Keratinocyte (primary cell): ENCODE data around the gene CALML6. TPM values are rescaled to one million over a fixed set of nuclear protein-coding genes. Genes with fewer than 3 reads are reported as not detected.

Source experiments
- DNase-seq: peaks from one replicate; pipeline ENCODE4 v3.0.0-alpha.2; 2011; ENCODE audit warnings: low read depth, missing footprints, low spot score
- FAIRE-seq: peaks from 2 replicates; lab custom pipeline; 2011; peaks lifted over from hg19 to GRCh38; lab: Jason Lieb, UNC
- H2AFZ ChIP-seq: 2 replicates; pipeline ENCODE4 v1.6.0; 2012; ENCODE audit warnings: low read length, control low read depth, inconsistent platforms; ENCODE audit not compliant: control insufficient read depth
- H3K27ac ChIP-seq: 2 replicates; pipeline ENCODE4 v1.5.1; 2011; ENCODE audit warnings: low read length; ENCODE audit not compliant: control insufficient read depth, insufficient read depth
- H3K27me3 ChIP-seq: 3 replicates; pipeline ENCODE4 v1.6.0; 2011; ENCODE audit warnings: low read length; ENCODE audit not compliant: control insufficient read depth, insufficient read depth; ENCODE audit errors: extremely low read depth
- H3K36me3 ChIP-seq, 2 experiments: 2 replicates in 1 of 2; 3 replicates in 1 of 2; pipeline ENCODE4 v1.5.1; 2011; ENCODE audit warnings: low read length in 2 of 2, mild to moderate bottlenecking in 1 of 2; ENCODE audit not compliant: control insufficient read depth in 2 of 2, insufficient read depth in 2 of 2; ENCODE audit errors: extremely low read depth in 1 of 2
- H3K4me1 ChIP-seq: 3 replicates; pipeline ENCODE4 v1.5.1; 2011; ENCODE audit warnings: low read length; ENCODE audit not compliant: control insufficient read depth, insufficient read depth; ENCODE audit errors: extremely low read depth
- H3K4me2 ChIP-seq: 3 replicates; pipeline ENCODE4 v1.6.0; 2011; ENCODE audit warnings: low read depth, low read length; ENCODE audit not compliant: control insufficient read depth, insufficient read depth; ENCODE audit errors: extremely low read depth
- H3K4me3 ChIP-seq, 3 experiments: fragments of 200-600 bp in 1 of 3; sonication (generic) in 1 of 3; 2 replicates in 2 of 3; 3 replicates in 1 of 3; pipeline ENCODE4 v1.5.1; 2011 to 2016; ENCODE audit warnings: low read length in 3 of 3, mild to moderate bottlenecking in 3 of 3, control low read depth in 2 of 3, inconsistent platforms in 1 of 3, low read depth in 1 of 3, mixed read lengths in 1 of 3, mixed run types in 1 of 3, moderate library complexity in 1 of 3; ENCODE audit not compliant: control insufficient read depth in 2 of 3, insufficient read depth in 2 of 3; ENCODE audit errors: extremely low read depth in 1 of 3
- H3K79me2 ChIP-seq: 2 replicates; pipeline ENCODE4 v1.6.0; 2012; ENCODE audit warnings: low read length; ENCODE audit not compliant: control insufficient read depth, insufficient read depth
- H3K9ac ChIP-seq: 3 replicates; pipeline ENCODE4 v1.6.0; 2011; ENCODE audit warnings: low read length; ENCODE audit not compliant: control insufficient read depth, insufficient read depth; ENCODE audit errors: extremely low read depth
- H3K9me1 ChIP-seq: 3 replicates; pipeline ENCODE4 v1.6.0; 2011; ENCODE audit warnings: low read length; ENCODE audit not compliant: control insufficient read depth, insufficient read depth; ENCODE audit errors: extremely low read depth
- H3K9me3 ChIP-seq: 2 replicates; pipeline ENCODE4 v1.5.1; 2012; ENCODE audit warnings: low read depth, low read length; ENCODE audit not compliant: control insufficient read depth
- H4K20me1 ChIP-seq: 3 replicates; pipeline ENCODE4 v1.6.0; 2011; ENCODE audit warnings: low read length; ENCODE audit not compliant: control insufficient read depth, insufficient read depth; ENCODE audit errors: extremely low read depth
- CTCF ChIP-seq, 3 experiments: IDR thresholded peaks in 1 of 3; conservative IDR thresholded peaks in 1 of 3; optimal IDR thresholded peaks in 1 of 3; 2 replicates in 2 of 3; 3 replicates in 1 of 3; pipeline versions ENCODE3 to v1.5.1; 2011; ENCODE audit warnings: low read length in 3 of 3, mild to moderate bottlenecking in 3 of 3, moderate library complexity in 2 of 3, control low read depth in 1 of 3, inconsistent platforms in 1 of 3; ENCODE audit not compliant: insufficient read depth in 2 of 3; ENCODE audit errors: extremely low read depth in 1 of 3
- EZH2 ChIP-seq: IDR thresholded peaks from one replicate; pipeline ENCODE4 v1.6.1; 2012; ENCODE audit warnings: inconsistent platforms, mild to moderate bottlenecking, low read length, moderate library complexity
- dilution Hi-C: fragments of 300-500 bp; cut with MboI; formaldehyde crosslinking; loops from one replicate; pipeline ENCODE4 v1.7.0; 2020; ENCODE audit warnings: low sequenced_read_pairs; ENCODE audit not compliant: extremely low pct_ligation_motif_present
- polyA plus RNA-seq, 5 experiments: library from polyadenylated mRNA; depleted of rRNA in 3 of 5; stranded (reverse) in 3 of 5; stranded (forward) in 1 of 5; unstranded in 1 of 5; fragments of >200 nt; gene quantifications; 1 replicate in 1 of 5; 2 replicates in 3 of 5; 3 replicates in 1 of 5; pipeline versions ENCODE4 v1.2.1 to v1.2.3, GENCODE V29; 2011 to 2012; ENCODE audit warnings: missing spikeins in 2 of 5, low read depth in 1 of 5, low replicate concordance in 1 of 5

The CALML6 gene
- polyA plus RNA-seq, 1 donor (not counting 4 experiments of a cell fraction or from before 2014, with no cell fraction given): 0.08 TPM

GRCh38 chr1:1918901-1919303 is 3.8 kb downstream of the CALML6 start, which contains the start of gene TMEM52:
TSS of gene TMEM52 (minus strand) at chr1:1919279. CDS start at chr1:1919265, 14 bp downstream.
- no peak for FAIRE-seq
- Histone ChIP-seq H3K79me2 (no peaks in the 10 kb centered on the region), H3K4me1 (no peaks in the 10 kb centered on the region), H3K9me3 (no peaks in the 10 kb centered on the region), H3K36me3 (no peaks in the 10 kb centered on the region), H3K27ac (no peak within 1 kb of the TSS), H3K9me1 (no peaks in the 10 kb centered on the region), H3K9ac (peak within 1 kb of the TSS; percentile 37), H3K4me2 (peak within 1 kb of the TSS; percentile 62), H3K4me3 (peak within 1 kb of the TSS; percentile 46 to 56 (median 48)), H2AFZ (peak within 1 kb of the TSS; percentile 51), H3K27me3 (peaks cover 6% of the 10 kb centered on the region), H4K20me1 (no peaks in the 10 kb centered on the region)
- TF ChIP-seq CTCF (optimal IDR thresholded peaks at IDR 0.05 in 1 of 3, IDR thresholded peaks at IDR 0.05 in 1 of 3, conservative IDR thresholded peaks at IDR 0.05 in 1 of 3; ENCODE audit: extremely low read depth in 1 of 3, insufficient read depth in 2 of 3, low read length in 3 of 3): peak in 1 of 3 experiments; percentile 3
- TF ChIP-seq EZH2: no peak
- dilution Hi-C loops: no loop called here
- no peak for DNase-seq

- FAIRE-seq: peak; percentile 90
- Histone ChIP-seq H3K4me1 (no peaks in the 10 kb centered on the region), H2AFZ (peak overlapping the region; percentile 51)
These were observed 4.4 kb downstream of the CALML6 start for GRCh38 chr1:1919304-1920056.

More at GRCh38 chr1:1919304-1920056, 4.4 kb downstream of the CALML6 start:
- Histone ChIP-seq H3K4me2 (peak overlapping the region; percentile 62), H3K9ac (peak overlapping the region; percentile 37), H4K20me1 (no peaks in the 10 kb centered on the region), H3K36me3 (no peaks in the 10 kb centered on the region), H3K4me3 (peak overlapping the region; percentile 46 to 56 (median 48)), H3K27ac (no peak overlapping the region), H3K79me2 (no peaks in the 10 kb centered on the region), H3K9me1 (no peaks in the 10 kb centered on the region), H3K9me3 (no peaks in the 10 kb centered on the region), H3K27me3 (peaks cover 8% of the 10 kb centered on the region)
- dilution Hi-C loops: no loop called here
- DNase-seq: peak; percentile 99
- TF ChIP-seq CTCF (optimal IDR thresholded peaks at IDR 0.05 in 1 of 3, IDR thresholded peaks at IDR 0.05 in 1 of 3, conservative IDR thresholded peaks at IDR 0.05 in 1 of 3; ENCODE audit: extremely low read depth in 1 of 3, insufficient read depth in 2 of 3, low read length in 3 of 3): no peak
- no peak for TF ChIP-seq EZH2
